HepG2 (cell line): ENCODE results near the gene RHOBTB1. TPM values are rescaled to one million over a fixed set of nuclear protein-coding genes. Genes with fewer than 3 reads are reported as not detected.

Experiments used
- ATAC-seq: fragments of 200-7000 bp; cut with Tn5 transposase; 3 replicates; pipeline ENCODE4 v1.9.1; 2020; ENCODE audit warnings: mild to moderate bottlenecking, moderate library complexity
- BruUV-seq: library from RNA; stranded (reverse); fragments of 400-500 nt; replicated peaks from 2 replicates; lab custom pipeline; 2021; lab: Mats Ljungman, UMichigan
- CTCF ChIA-PET: fragments of 300-600 bp; formaldehyde crosslinking; extraction: SDS; loops from one replicate; lab custom pipeline; 2021; ENCODE audit warnings: low total read pairs, inconsistent platforms, low intra/inter-chr PET ratio; lab: Yijun Ruan, JAX
- POLR2A ChIA-PET: fragments of 350-600 bp; sonication (Branson Sonifier 250); formaldehyde crosslinking; loops from one replicate; lab custom pipeline; 2020; ENCODE audit warnings: antibody characterized with exemption, inconsistent platforms; lab: Yijun Ruan, JAX
- DNase-seq: peaks from one replicate; pipeline ENCODE4 v3.0.0-alpha.2; 2015; ENCODE audit warnings: low spot score
- FAIRE-seq: peaks from 3 replicates; lab custom pipeline; 2011; peaks lifted over from hg19 to GRCh38; lab: Jason Lieb, UNC
- H2AFZ ChIP-seq: one replicate; pipeline ENCODE4 v1.6.1; 2011; ENCODE audit warnings: low read length, inconsistent platforms
- H3K27ac ChIP-seq: fragments of 300-600 bp; 3 replicates; pipeline ENCODE4 v1.8.0; 2011; ENCODE audit warnings: mixed run types, mild to moderate bottlenecking, mixed read lengths, low read length, inconsistent platforms; ENCODE audit not compliant: insufficient read depth; ENCODE audit errors: extremely low read length
- H3K27me3 ChIP-seq, 2 experiments: fragments of 200-600 bp in 1 of 2; 2 replicates in 1 of 2; 3 replicates in 1 of 2; pipeline versions ENCODE4 v1.6.0 to v1.8.0; 2011; ENCODE audit warnings: low read length in 2 of 2, mild to moderate bottlenecking in 2 of 2, moderate library complexity in 2 of 2, inconsistent platforms in 1 of 2; ENCODE audit not compliant: insufficient read depth in 2 of 2, control insufficient read depth in 1 of 2
- H3K36me3 ChIP-seq, 2 experiments: fragments of 200-600 bp in 1 of 2; replicated peaks in 1 of 2; 2 replicates in 1 of 2; 3 replicates in 1 of 2; pipeline versions ENCODE4 v1.5.1 to v1.8.0; 2011; ENCODE audit warnings: low read length in 2 of 2, inconsistent platforms in 1 of 2; ENCODE audit not compliant: insufficient read depth in 2 of 2, control insufficient read depth in 1 of 2
- H3K4me1 ChIP-seq: 2 replicates; pipeline ENCODE4 v1.5.1; 2012; ENCODE audit warnings: low read length, inconsistent platforms; ENCODE audit not compliant: insufficient read depth
- H3K4me2 ChIP-seq: 2 replicates; pipeline ENCODE4 v1.6.0; 2011; ENCODE audit warnings: low read depth, low read length, inconsistent platforms
- H3K4me3 ChIP-seq, 3 experiments: fragments of 200-600 bp in 1 of 3; sonication (generic), shearing (Covaris generic) in 1 of 3; replicated peaks in 1 of 3; 2 replicates each; pipeline ENCODE4 v1.5.1; 2011 to 2016; ENCODE audit warnings: low read length in 3 of 3, inconsistent platforms in 2 of 3, low read depth in 2 of 3, mild to moderate bottlenecking in 2 of 3, control low read depth in 1 of 3, mixed read lengths in 1 of 3; ENCODE audit not compliant: insufficient read depth in 1 of 3
- H3K79me2 ChIP-seq: one replicate; pipeline ENCODE4 v1.6.1; 2011; ENCODE audit warnings: low read length, inconsistent platforms; ENCODE audit not compliant: insufficient read depth
- H3K9ac ChIP-seq: 2 replicates; pipeline ENCODE4 v1.6.0; 2011; ENCODE audit warnings: mild to moderate bottlenecking, low read depth, low read length, inconsistent platforms; ENCODE audit not compliant: insufficient read depth
- H3K9me3 ChIP-seq: 2 replicates; pipeline ENCODE4 v1.5.1; 2012; ENCODE audit warnings: mild to moderate bottlenecking, low read length
- H4K20me1 ChIP-seq: 2 replicates; pipeline ENCODE4 v1.6.0; 2011; ENCODE audit warnings: inconsistent platforms, mild to moderate bottlenecking, low read length, moderate library complexity; ENCODE audit not compliant: insufficient read depth
- DNMT1 ChIP-seq: sonication (generic); formaldehyde crosslinking; IDR thresholded peaks from 2 replicates; pipeline ENCODE4 v1.5.1; 2020; ENCODE audit warnings: mild to moderate bottlenecking, missing genetic modification reagents
- HDAC2 ChIP-seq: sonication (generic); formaldehyde crosslinking; IDR thresholded peaks from 2 replicates; pipeline ENCODE4 v1.4.0; 2020; ENCODE audit warnings: missing genetic modification reagents
- MAFF ChIP-seq: IDR thresholded peaks from 2 replicates; pipeline ENCODE4 v1.6.1; 2011; ENCODE audit warnings: low read depth, low read length, improper control_type of control experiment
- MAFK ChIP-seq, 2 experiments: IDR thresholded peaks in 1 of 2; conservative IDR thresholded peaks in 1 of 2; 2 replicates each; pipeline ENCODE4 v1.6.1; 2011; ENCODE audit warnings: improper control_type of control experiment in 2 of 2, low read length in 2 of 2
- MED13 ChIP-seq: sonication (generic); formaldehyde crosslinking; IDR thresholded peaks from 2 replicates; pipeline ENCODE4 v1.5.0; 2020; ENCODE audit warnings: missing genetic modification reagents
- NR2F2 ChIP-seq: IDR thresholded peaks from 2 replicates; pipeline ENCODE4 v1.6.1; 2012; ENCODE audit warnings: low read depth, inconsistent platforms, borderline replicate concordance
- POLR2G ChIP-seq: fragments of 200-400 bp; formaldehyde crosslinking; IDR thresholded peaks from 2 replicates; pipeline ENCODE4 v1.6.1; 2018; ENCODE audit warnings: mild to moderate bottlenecking, low read depth, low read length, moderate library complexity
- ZNF629 ChIP-seq: sonication (generic); formaldehyde crosslinking; conservative IDR thresholded peaks from 2 replicates; pipeline ENCODE4 v1.5.0; 2020; ENCODE audit warnings: missing genetic modification reagents
- ZNF652 ChIP-seq: IDR thresholded peaks from 2 replicates; pipeline ENCODE4 v1.6.1; 2016; ENCODE audit warnings: low read depth, borderline replicate concordance
- WGBS: methylation state at CpG from one replicate; pipeline ENCODE4 v1.1.6; 2017; ENCODE audit warnings: low lambda C conversion rate; 5-methylcytosine and 5-hydroxymethylcytosine counted together
- in situ Hi-C: cut with HindIII; loops from 2 replicates; pipeline ENCODE4 v1.10.0; 2017; ENCODE audit warnings: low pct_unique_long_range_greater_than_20kb; ENCODE audit not compliant: extremely low pct_ligation_motif_present
- intact Hi-C: fragments of 100-400 bp; cut with micrococcal nuclease; formaldehyde crosslinking; loops from one replicate; pipeline ENCODE4 v1.10.0; 2022; ENCODE audit not compliant: unreplicated experiment
- polyA plus RNA-seq, 8 experiments: library from polyadenylated mRNA; depleted of rRNA in 3 of 8; stranded (reverse) in 7 of 8; unstranded in 1 of 8; fragments of >200 nt; fragmentation: Illumina TruSeq in 4 of 8; extraction: Trizol in 4 of 8; gene quantifications; 2 replicates each; pipeline versions ENCODE4 v1.2.1 to v1.2.3, GENCODE V29; 2011 to 2016; ENCODE audit warnings: low read depth in 4 of 8, missing spikeins in 1 of 8, mixed read lengths in 1 of 8; ENCODE audit not compliant: insufficient read depth in 1 of 8
- total RNA-seq, 5 experiments: library from RNA; depleted of rRNA; stranded (reverse); fragments of >200 nt; fragmentation: Illumina TruSeq; extraction: Trizol; gene quantifications; 2 replicates each; pipeline ENCODE4 v1.2.3, GENCODE V29; 2016; ENCODE audit warnings: low read depth in 1 of 5

RHOBTB1 gene
- total and polyA plus RNA-seq, 2 of the 13 experiments (the other 11 are each of a cell fraction or from before 2014, with no cell fraction given): 18.8 to 59.5 TPM

GRCh38 chr10:60853107-60853506 is 90.9 kb downstream of the RHOBTB1 start:
- Histone ChIP-seq H2AFZ (no peak overlapping the region), H3K9me3 (no peaks in the 10 kb centered on the region), H4K20me1 (no peaks in the 10 kb centered on the region), H3K4me3 (no peak overlapping the region), H3K4me1 (peaks cover 9% of the 10 kb centered on the region; the same call in 1 of the 2 replicates), H3K27ac (no peak overlapping the region), H3K27me3 (peaks cover 0 to 4% of the 10 kb centered on the region in 2 experiments; a peak in 1 of 5 replicates), H3K36me3 (no peaks in the 10 kb centered on the region), H3K9ac (no peak overlapping the region), H3K79me2 (no peaks in the 10 kb centered on the region), H3K4me2 (no peak overlapping the region)
- DNase-seq (no peak), ATAC-seq (no peak), FAIRE-seq (no peak)
- ChIA-PET POLR2A (no interaction called here), CTCF (no interaction called here)
- in situ Hi-C loops: no loop called here
- 61% methylated on average over 4 of the region's 4 CpGs for WGBS
- no TSS peak for BruUV-seq
- intact Hi-C loops: no loop called here
- no peak for TF ChIP-seq DNMT1 (CRISPR knock-in tag)
- TF ChIP-seq NR2F2: no peak
- TF ChIP-seq MED13 (CRISPR knock-in tag): no peak
- no peak for TF ChIP-seq POLR2G
- TF ChIP-seq HDAC2 (CRISPR knock-in tag): no peak
- no peak for TF ChIP-seq ZNF629

- Histone ChIP-seq H3K4me2 (no peak overlapping the region), H3K79me2 (no peaks in the 10 kb centered on the region), H3K36me3 (no peaks in the 10 kb centered on the region), H3K27ac (no peak overlapping the region), H3K27me3 (peaks cover 0 to 4% of the 10 kb centered on the region in 2 experiments; a peak in 1 of 5 replicates), H3K4me1 (peaks cover 5% of the 10 kb centered on the region; the same call in 1 of the 2 replicates), H3K9me3 (no peaks in the 10 kb centered on the region), H4K20me1 (no peaks in the 10 kb centered on the region), H2AFZ (no peak overlapping the region), H3K4me3 (no peak overlapping the region), H3K9ac (no peak overlapping the region)
- WGBS: 0% methylated on average over 1 of the region's 1 CpG
- in situ Hi-C loops (no loop called here), intact Hi-C loops (no loop called here)
- CTCF ChIA-PET: no interaction called here
- TF ChIP-seq MAFF (peak; percentile 15; the same call in 1 of the 2 replicates), MAFK (conservative IDR thresholded peaks at IDR 0.05 in 1 of 2, IDR thresholded peaks at IDR 0.05 in 1 of 2; ENCODE audit: low read length in 2 of 2) (0 out of 4 replicates have a peak, but pooled peaks have one; percentile 22 to 33), ZNF652 (CRISPR knock-in tag) (no peak)
- ATAC-seq: peak; percentile 43; the same call in 2 of the 3 replicates
- no peak for FAIRE-seq
- DNase-seq: no peak
- POLR2A ChIA-PET: no interaction called here
- no TSS peak for BruUV-seq
These were observed 94.2 kb downstream of the RHOBTB1 start for GRCh38 chr10:60849740-60850139.
